ENCODE measurements around the gene SLC4A4.

DNA sequence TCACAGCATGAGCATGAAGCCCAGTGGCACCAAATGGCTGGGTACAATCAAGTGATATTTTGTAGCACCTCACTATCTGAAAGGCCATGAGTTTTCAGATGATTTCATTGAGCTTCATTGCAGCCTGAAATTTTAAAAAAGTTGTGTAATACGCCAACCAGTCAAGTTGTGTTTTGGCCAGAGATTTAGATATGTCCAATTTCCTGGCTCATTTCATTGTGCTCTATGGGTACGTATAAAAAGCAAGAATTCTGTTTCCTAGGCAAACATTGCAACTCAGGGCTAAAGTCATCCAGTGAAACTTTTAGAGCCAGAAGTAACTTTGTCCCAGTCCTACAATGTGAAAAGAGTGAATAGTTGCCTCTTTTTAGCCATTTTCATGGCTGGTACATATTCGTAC lies 232.5 kb downstream of the SLC4A4 start:
- TF ChIP-seq, protein P1, sequence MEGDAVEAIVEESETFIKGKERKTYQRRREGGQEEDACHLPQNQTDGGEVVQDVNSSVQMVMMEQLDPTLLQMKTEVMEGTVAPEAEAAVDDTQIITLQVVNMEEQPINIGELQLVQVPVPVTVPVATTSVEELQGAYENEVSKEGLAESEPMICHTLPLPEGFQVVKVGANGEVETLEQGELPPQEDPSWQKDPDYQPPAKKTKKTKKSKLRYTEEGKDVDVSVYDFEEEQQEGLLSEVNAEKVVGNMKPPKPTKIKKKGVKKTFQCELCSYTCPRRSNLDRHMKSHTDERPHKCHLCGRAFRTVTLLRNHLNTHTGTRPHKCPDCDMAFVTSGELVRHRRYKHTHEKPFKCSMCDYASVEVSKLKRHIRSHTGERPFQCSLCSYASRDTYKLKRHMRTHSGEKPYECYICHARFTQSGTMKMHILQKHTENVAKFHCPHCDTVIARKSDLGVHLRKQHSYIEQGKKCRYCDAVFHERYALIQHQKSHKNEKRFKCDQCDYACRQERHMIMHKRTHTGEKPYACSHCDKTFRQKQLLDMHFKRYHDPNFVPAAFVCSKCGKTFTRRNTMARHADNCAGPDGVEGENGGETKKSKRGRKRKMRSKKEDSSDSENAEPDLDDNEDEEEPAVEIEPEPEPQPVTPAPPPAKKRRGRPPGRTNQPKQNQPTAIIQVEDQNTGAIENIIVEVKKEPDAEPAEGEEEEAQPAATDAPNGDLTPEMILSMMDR (IDR thresholded peaks at IDR 0.05), result no peak
- TF ChIP-seq POLR2A (IDR thresholded peaks at IDR 0.05), result no peak

All from Peyer's patch (tissue), 4 donors.